Thyroid gland (tissue), 4 donors: Measurements from ENCODE around the gene E2F8.

Experiments used
- CTCF ChIP-seq, 6 experiments: fragments of 200-600 bp in 3 of 6; fragments of 450-650 bp in 3 of 6; sonication (generic) in 3 of 6; IDR thresholded peaks; one replicate each; pipeline ENCODE4 v1.5.1; 2016 to 2019; ENCODE audit warnings: antibody characterized with exemption in 6 of 6, mild to moderate bottlenecking in 2 of 6, inconsistent platforms in 1 of 6, moderate library complexity in 1 of 6
- POLR2A ChIP-seq, 2 donors: fragments of 450-650 bp; IDR thresholded peaks; one replicate each; pipeline ENCODE4 v1.6.1; 2017; ENCODE audit warnings: antibody characterized with exemption in 2 of 2, mild to moderate bottlenecking in 2 of 2, moderate library complexity in 1 of 2

- TF ChIP-seq CTCF (IDR thresholded peaks at IDR 0.05), result no peak
- TF ChIP-seq POLR2A (IDR thresholded peaks at IDR 0.05), result no peak
These were observed 41.7 kb downstream of the E2F8 start for GRCh38 chr11:19199048-19199447.
